GM12878 (cell line): ENCODE data around the gene PTX4. TPM values are rescaled to one million over a fixed set of nuclear protein-coding genes. Genes with fewer than 3 reads are reported as not detected.

Source experiments
- ATAC-seq: fragments of 200-7000 bp; cut with Tn5 transposase; 3 replicates; pipeline ENCODE4 v1.9.1; 2020; ENCODE audit warnings: mild to moderate bottlenecking, moderate library complexity
- BruUV-seq: library from RNA; stranded (reverse); fragments of 400-500 nt; replicated peaks from 2 replicates; lab custom pipeline; 2021; lab: Mats Ljungman, UMichigan
- CTCF ChIA-PET: fragments of 300-600 bp; sonication (Branson Sonifier 250); formaldehyde crosslinking; extraction: SDS; loops from one replicate; lab custom pipeline; 2021; ENCODE audit warnings: inconsistent platforms; lab: Yijun Ruan, JAX
- POLR2A ChIA-PET: fragments of 350-600 bp; formaldehyde crosslinking; extraction: SDS; loops from one replicate; lab custom pipeline; 2021; ENCODE audit warnings: inconsistent platforms; lab: Charles Lee
- RAD21 ChIA-PET: fragments of 300-600 bp; sonication (Branson Sonifier 250); formaldehyde crosslinking; loops from one replicate; lab custom pipeline; 2023; ENCODE audit warnings: antibody characterized with exemption; ENCODE audit not compliant: unreplicated experiment; lab: Charles Lee
- SMC1A ChIA-PET: fragments of 300-600 bp; sonication (Branson Sonifier 250); formaldehyde crosslinking; loops from one replicate; lab custom pipeline; 2023; ENCODE audit not compliant: unreplicated experiment, uncharacterized antibody; lab: Charles Lee
- DNase-seq: peaks from one replicate; pipeline ENCODE4 v3.0.0-alpha.2; 2011; ENCODE audit warnings: low read depth, low spot score
- FAIRE-seq: peaks from 3 replicates; lab custom pipeline; 2011; peaks lifted over from hg19 to GRCh38; lab: Jason Lieb, UNC
- H2AFZ ChIP-seq: 2 replicates; pipeline ENCODE4 v1.6.0; 2011; ENCODE audit warnings: low read depth, low read length, control low read depth; ENCODE audit not compliant: control insufficient read depth
- H3K27ac ChIP-seq: 2 replicates; pipeline ENCODE4 v1.5.1; 2011; ENCODE audit warnings: control low read depth; ENCODE audit not compliant: control insufficient read depth, insufficient read depth
- H3K27me3 ChIP-seq, 2 experiments: replicated peaks in 1 of 2; 2 replicates each; pipeline versions ENCODE4 v1.6.0 to v1.6.1; 2011; ENCODE audit warnings: low read length in 1 of 2; ENCODE audit not compliant: control insufficient read depth in 2 of 2, insufficient read depth in 2 of 2
- H3K36me3 ChIP-seq, 2 experiments: 2 replicates each; pipeline ENCODE4 v1.5.1; 2011; ENCODE audit warnings: low read length in 1 of 2; ENCODE audit not compliant: control insufficient read depth in 2 of 2, insufficient read depth in 2 of 2
- H3K4me1 ChIP-seq: 2 replicates; pipeline ENCODE4 v1.6.1; 2011; ENCODE audit warnings: mild to moderate bottlenecking, low read length, moderate library complexity, mixed read lengths; ENCODE audit not compliant: control insufficient read depth, insufficient read depth
- H3K4me2 ChIP-seq: 2 replicates; pipeline ENCODE4 v1.6.0; 2011; ENCODE audit warnings: control low read depth; ENCODE audit not compliant: control insufficient read depth, insufficient read depth
- H3K4me3 ChIP-seq: fragments of 200-600 bp; sonication (generic); 2 replicates; pipeline ENCODE4 v1.5.1; 2016
- H3K79me2 ChIP-seq: 2 replicates; pipeline ENCODE4 v1.6.0; 2011; ENCODE audit warnings: low read length; ENCODE audit not compliant: control insufficient read depth, insufficient read depth
- H3K9ac ChIP-seq: 2 replicates; pipeline ENCODE4 v1.8.0; 2011; ENCODE audit warnings: low read length, control low read depth, mixed read lengths; ENCODE audit not compliant: control insufficient read depth, insufficient read depth
- H3K9me3 ChIP-seq: replicated peaks from 3 replicates; pipeline ENCODE4 v1.5.1; 2011; ENCODE audit warnings: mild to moderate bottlenecking, low read length; ENCODE audit not compliant: control insufficient read depth, insufficient read depth
- H4K20me1 ChIP-seq: 2 replicates; pipeline ENCODE4 v1.6.0; 2011; ENCODE audit not compliant: control insufficient read depth, insufficient read depth
- DPF2 ChIP-seq: fragments of 450-650 bp; IDR thresholded peaks from 2 replicates; pipeline ENCODE4 v1.6.1; 2017; ENCODE audit warnings: mild to moderate bottlenecking
- EGR1 ChIP-seq, 2 experiments: IDR thresholded peaks; 1 replicate in 1 of 2; 2 replicates in 1 of 2; pipeline ENCODE4 v1.6.1; 2011 to 2012; ENCODE audit warnings: low read depth in 2 of 2, low read length in 2 of 2, borderline replicate concordance in 1 of 2, mild to moderate bottlenecking in 1 of 2, moderate library complexity in 1 of 2
- ETV6 ChIP-seq, 2 experiments: fragments of 450-650 bp in 1 of 2; IDR thresholded peaks in 1 of 2; conservative IDR thresholded peaks in 1 of 2; 2 replicates each; pipeline ENCODE4 v1.6.1; 2014; ENCODE audit warnings: antibody characterized with exemption in 1 of 2, borderline replicate concordance in 1 of 2, low read depth in 1 of 2, mild to moderate bottlenecking in 1 of 2, moderate library complexity in 1 of 2
- FOS ChIP-seq: IDR thresholded peaks from 3 replicates; pipeline ENCODE4 v1.6.1; 2011; ENCODE audit warnings: borderline replicate concordance; ENCODE audit not compliant: insufficient read length; ENCODE audit errors: extremely low read depth
- IKZF1 ChIP-seq: fragments of 450-650 bp; conservative IDR thresholded peaks from 2 replicates; pipeline ENCODE4 v1.6.1; 2017; ENCODE audit warnings: antibody characterized with exemption, mild to moderate bottlenecking
- MEF2A ChIP-seq: IDR thresholded peaks from 2 replicates; pipeline ENCODE4 v1.6.1; 2011; ENCODE audit warnings: low read depth, mild to moderate bottlenecking, low read length, moderate library complexity; ENCODE audit not compliant: insufficient read depth
- MEF2B ChIP-seq: fragments of 450-650 bp; IDR thresholded peaks from 2 replicates; pipeline ENCODE4 v1.6.1; 2018; ENCODE audit warnings: mild to moderate bottlenecking, moderate library complexity; ENCODE audit not compliant: partially characterized antibody, poor library complexity, severe bottlenecking
- NBN ChIP-seq: fragments of 450-650 bp; IDR thresholded peaks from 2 replicates; pipeline ENCODE4 v1.6.1; 2016
- NR2C1 ChIP-seq: fragments of 450-650 bp; IDR thresholded peaks from 2 replicates; pipeline ENCODE4 v1.6.1; 2017; ENCODE audit warnings: antibody characterized with exemption, mild to moderate bottlenecking, moderate library complexity
- TAF1 ChIP-seq: IDR thresholded peaks from 2 replicates; pipeline ENCODE4 v1.6.1; 2011; ENCODE audit warnings: mild to moderate bottlenecking, low read depth, low read length, borderline replicate concordance
- YY1 ChIP-seq: IDR thresholded peaks from 2 replicates; pipeline ENCODE4 v1.6.1; 2011; ENCODE audit warnings: low read depth, mild to moderate bottlenecking, low read length
- WGBS: methylation state at CpG from one replicate; pipeline ENCODE4 v1.1.6; 2016; ENCODE audit warnings: low lambda C conversion rate; ENCODE audit not compliant: insufficient replicate concordance, insufficient coverage; ENCODE audit errors: missing lambda C conversion rate; 5-methylcytosine and 5-hydroxymethylcytosine counted together
- in situ Hi-C: fragments of 300-500 bp; cut with MboI; formaldehyde crosslinking; loops from 9 replicates; pipeline ENCODE4 v1.14.3; 2018; ENCODE audit warnings: mixed read lengths
- intact Hi-C: fragments of 100-400 bp; cut with micrococcal nuclease; formaldehyde crosslinking; loops from one replicate; pipeline ENCODE4 v1.14.2; 2022; ENCODE audit not compliant: unreplicated experiment
- polyA plus RNA-seq, 11 experiments: library from polyadenylated mRNA; depleted of rRNA in 4 of 11; unstranded in 6 of 11; stranded (reverse) in 5 of 11; fragments of >200 nt; fragmentation: Nextera tagmentation in 4 of 11; fragmentation: Illumina TruSeq in 1 of 11; extraction: Ambion mirVana in 4 of 11; extraction: Trizol in 1 of 11; gene quantifications; 1 replicate in 1 of 11; 2 replicates in 10 of 11; pipeline versions ENCODE4 v1.2.1 to v1.2.3, GENCODE V29; 2011 to 2016; ENCODE audit warnings: inconsistent platforms in 2 of 11, missing spikeins in 2 of 11, low read depth in 1 of 11
- total RNA-seq, 4 experiments: library from RNA; depleted of rRNA in 3 of 4; stranded (reverse); fragments of >200 nt in 3 of 4; fragmentation: Illumina TruSeq in 1 of 4; extraction: Trizol in 1 of 4; gene quantifications; 2 replicates each; pipeline versions ENCODE4 v1.2.1 to v1.2.3, GENCODE V29; 2013 to 2021
- TF ChIP-seq, protein P1 (sequence below): fragments of 450-650 bp; IDR thresholded peaks from 2 replicates; pipeline ENCODE4 v1.6.1; 2016; ENCODE audit warnings: mild to moderate bottlenecking
- TF ChIP-seq, protein P2 (sequence below): IDR thresholded peaks from 2 replicates; pipeline ENCODE4 v1.6.1; 2011; ENCODE audit warnings: low read depth, low read length, improper control_type of control experiment, borderline replicate concordance

PTX4 gene
- total and polyA plus RNA-seq, 10 of the 15 experiments (the other 5 are each of a cell fraction or from before 2014, with no cell fraction given): not detected

DNA sequence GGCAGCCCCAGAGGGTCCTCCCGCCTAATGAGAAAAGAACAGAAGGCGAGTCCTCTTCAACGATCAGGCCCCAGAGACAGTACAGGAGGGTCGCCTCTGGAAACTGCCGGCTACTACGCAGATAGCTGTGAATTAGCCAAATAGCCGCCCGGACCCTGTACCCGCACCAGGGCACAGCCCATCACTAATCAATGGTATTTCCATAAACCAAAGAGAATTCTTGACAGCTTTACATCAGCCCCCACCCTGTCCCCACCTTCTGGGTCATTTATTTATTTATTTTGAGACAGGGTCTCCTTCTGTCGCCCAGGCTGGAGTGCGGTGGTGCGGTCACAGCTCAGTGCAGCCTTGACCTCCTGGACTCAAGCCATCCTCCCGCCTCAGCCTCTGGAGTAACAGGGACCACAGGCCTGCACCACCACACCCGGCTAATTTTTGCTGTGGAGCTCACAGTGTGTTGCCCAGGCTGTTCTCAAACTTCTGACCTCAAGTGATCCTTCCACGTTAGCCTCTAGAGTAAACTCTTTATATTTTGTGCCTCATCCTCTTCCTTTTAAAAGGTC lies 13.1 kb downstream of the PTX4 start:
- Histone ChIP-seq H3K4me2 (peak overlapping the region; percentile 97), H2AFZ (peak overlapping the region; percentile 80; the same call in 1 of the 2 replicates), H3K4me3 (peak overlapping the region; percentile 93), H4K20me1 (no peaks in the 10 kb centered on the region), H3K9ac (peak overlapping the region; percentile 85), H3K4me1 (peaks cover 15% of the 10 kb centered on the region), H3K27ac (peak overlapping the region; percentile 96), H3K36me3 (no peaks in the 10 kb centered on the region), H3K27me3 (no peaks in the 10 kb centered on the region), H3K9me3 (no peaks in the 10 kb centered on the region), H3K79me2 (peaks cover 36% of the 10 kb centered on the region)
- in situ Hi-C loops: no loop called here
- no peak for TF ChIP-seq ETV6 (conservative IDR thresholded peaks at IDR 0.05 in 1 of 2, IDR thresholded peaks at IDR 0.05 in 1 of 2; ENCODE audit: borderline replicate concordance in 1 of 2, low read depth in 1 of 2)
- TF ChIP-seq, protein P1, sequence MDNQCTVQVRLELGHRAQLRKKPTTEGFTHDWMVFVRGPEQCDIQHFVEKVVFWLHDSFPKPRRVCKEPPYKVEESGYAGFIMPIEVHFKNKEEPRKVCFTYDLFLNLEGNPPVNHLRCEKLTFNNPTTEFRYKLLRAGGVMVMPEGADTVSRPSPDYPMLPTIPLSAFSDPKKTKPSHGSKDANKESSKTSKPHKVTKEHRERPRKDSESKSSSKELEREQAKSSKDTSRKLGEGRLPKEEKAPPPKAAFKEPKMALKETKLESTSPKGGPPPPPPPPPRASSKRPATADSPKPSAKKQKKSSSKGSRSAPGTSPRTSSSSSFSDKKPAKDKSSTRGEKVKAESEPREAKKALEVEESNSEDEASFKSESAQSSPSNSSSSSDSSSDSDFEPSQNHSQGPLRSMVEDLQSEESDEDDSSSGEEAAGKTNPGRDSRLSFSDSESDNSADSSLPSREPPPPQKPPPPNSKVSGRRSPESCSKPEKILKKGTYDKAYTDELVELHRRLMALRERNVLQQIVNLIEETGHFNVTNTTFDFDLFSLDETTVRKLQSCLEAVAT: 0 out of 2 replicates have a peak, but pooled peaks have one; percentile 46
- DNase-seq: no peak
- SMC1A ChIA-PET: no interaction called here
- RAD21 ChIA-PET: no interaction called here
- no peak for FAIRE-seq
- no TSS peak for BruUV-seq
- CTCF ChIA-PET: no interaction called here
- 53% methylated on average over 15 of the region's 15 CpGs for WGBS
- POLR2A ChIA-PET: interaction anchor here (0.5 kb wide), 1 partner anchor 41 kb away, joined by 3 read pairs; no protein-coding TSS in a partner anchor
- no peak for ATAC-seq
- intact Hi-C loops: no loop called here

DNA sequence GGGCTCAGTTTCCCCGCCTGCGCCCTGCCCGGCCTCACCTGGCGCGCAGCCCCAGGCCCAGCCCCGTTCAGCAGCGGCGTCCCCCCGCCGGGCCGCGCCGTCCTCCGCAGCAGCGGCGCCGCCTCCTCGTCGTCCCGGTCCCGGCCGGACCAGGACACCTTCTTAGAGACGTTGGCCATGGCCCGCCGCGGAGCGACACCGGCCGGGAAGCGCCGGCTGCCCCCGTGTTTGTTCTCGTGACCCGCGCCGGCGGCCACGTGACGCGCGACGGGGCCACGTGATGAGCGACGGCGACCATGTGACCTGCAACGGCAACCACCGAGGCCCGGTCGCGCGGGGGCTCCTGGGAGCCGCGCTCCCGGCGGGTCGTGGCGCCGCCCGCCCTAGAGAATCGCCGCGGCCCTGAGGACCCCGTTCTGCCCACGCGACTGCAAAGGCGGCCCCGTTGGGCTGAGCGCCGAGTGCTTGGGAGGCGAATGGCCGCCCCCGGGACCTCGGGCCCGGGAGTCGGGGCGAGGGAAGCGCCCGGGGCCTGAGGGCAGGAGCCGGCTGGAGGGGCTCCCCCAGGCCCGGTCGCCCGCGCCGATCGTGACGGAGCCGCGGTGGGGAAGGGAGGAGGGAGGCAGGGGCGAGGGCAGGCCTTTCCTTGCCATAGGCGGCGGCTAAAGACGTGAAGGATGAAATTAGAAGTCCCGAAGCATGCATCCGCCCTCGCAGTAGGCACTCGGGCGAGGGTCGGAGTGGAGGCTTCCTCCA lies 13.8 kb downstream of the PTX4 start, which contains the start of gene CLCN7:
TSS of gene CLCN7 (minus strand) at position 233 of the 756 bp plus-strand sequence. CDS start at position 179, 54 bp downstream.
- SMC1A ChIA-PET: no interaction called here
- Histone ChIP-seq H3K4me1 (peaks cover 20% of the 10 kb centered on the region), H3K27ac (peak within 1 kb of the TSS; percentile 96), H3K4me2 (peak within 1 kb of the TSS; percentile 97), H3K4me3 (peak within 1 kb of the TSS; percentile 93), H4K20me1 (no peaks in the 10 kb centered on the region), H3K36me3 (no peaks in the 10 kb centered on the region), H3K9me3 (no peaks in the 10 kb centered on the region), H3K27me3 (no peaks in the 10 kb centered on the region), H3K9ac (peak within 1 kb of the TSS; percentile 85), H2AFZ (peak within 1 kb of the TSS; percentile 80), H3K79me2 (peaks cover 40% of the 10 kb centered on the region)
- DNase-seq: no peak
- RAD21 ChIA-PET: no interaction called here
- WGBS: under 1% methylated on average over 92 of the region's 99 CpGs
- intact Hi-C loops (loop anchor here (5.0 kb wide), 1 partner anchor 53 kb away; the partner anchor contains the start of gene UQCC4), in situ Hi-C loops (no loop called here)
- peak; percentile 49 for FAIRE-seq
- CTCF ChIA-PET: no interaction called here
- POLR2A ChIA-PET: no interaction called here
- BruUV-seq: TSS peak; percentile 90
- peak; percentile 83 for ATAC-seq
- TF ChIP-seq NBN (no peak), IKZF1 (peak; percentile 91), FOS (peak; percentile 96), MEF2A (peak; percentile 11; the same call in 1 of the 2 replicates), MEF2B (peak; percentile 90), NR2C1 (peak; percentile 48), YY1 (peak; percentile 78), TAF1 (peak; percentile 68; the same call in 1 of the 2 replicates), EGR1 (IDR thresholded peaks at IDR 0.05; ENCODE audit: borderline replicate concordance in 1 of 2, low read depth in 2 of 2, low read length in 2 of 2) (peak; percentile 55 to 66), DPF2 (peak; percentile 86)
- TF ChIP-seq, protein P2, sequence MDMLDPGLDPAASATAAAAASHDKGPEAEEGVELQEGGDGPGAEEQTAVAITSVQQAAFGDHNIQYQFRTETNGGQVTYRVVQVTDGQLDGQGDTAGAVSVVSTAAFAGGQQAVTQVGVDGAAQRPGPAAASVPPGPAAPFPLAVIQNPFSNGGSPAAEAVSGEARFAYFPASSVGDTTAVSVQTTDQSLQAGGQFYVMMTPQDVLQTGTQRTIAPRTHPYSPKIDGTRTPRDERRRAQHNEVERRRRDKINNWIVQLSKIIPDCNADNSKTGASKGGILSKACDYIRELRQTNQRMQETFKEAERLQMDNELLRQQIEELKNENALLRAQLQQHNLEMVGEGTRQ: peak; percentile 99
